Kidney (tissue), 14 donors: ENCODE measurements around the gene PPM1G. TPM values are rescaled to one million over a fixed set of nuclear protein-coding genes. Genes with fewer than 3 reads are reported as not detected.
A peak's percentile ranks its signal among the peaks of the same experiment; 100 is the strongest.

ENCODE experiments used
- DNase-seq, 5 donors: peaks; one replicate each; pipeline ENCODE4 v3.0.0-alpha.2; 2013 to 2020
- FAIRE-seq: peaks from 2 replicates; lab custom pipeline; 2012; peaks lifted over from hg19 to GRCh38; lab: Jason Lieb, UNC
- H3K27ac ChIP-seq, 2 donors: one replicate each; pipeline ENCODE4 v1.7.0; 2013; ENCODE audit warnings: low read depth in 2 of 2, low read length in 2 of 2, inconsistent platforms in 1 of 2
- H3K27me3 ChIP-seq: one replicate; pipeline ENCODE4 v1.7.1; 2013; ENCODE audit warnings: low read length, inconsistent platforms; ENCODE audit not compliant: control insufficient read depth, insufficient read depth
- H3K36me3 ChIP-seq, 3 donors: one replicate each; pipeline versions ENCODE4 v1.7.0 to v1.7.1; 2013; ENCODE audit warnings: low read length in 3 of 3, control low read depth in 1 of 3, inconsistent platforms in 1 of 3; ENCODE audit not compliant: insufficient read depth in 3 of 3, control insufficient read depth in 2 of 3
- H3K4me1 ChIP-seq, 3 donors: one replicate each; pipeline versions ENCODE4 v1.7.0 to v1.7.1; 2013; ENCODE audit warnings: low read length in 3 of 3, inconsistent platforms in 1 of 3, low read depth in 1 of 3; ENCODE audit not compliant: control insufficient read depth in 2 of 3, insufficient read depth in 2 of 3
- H3K4me3 ChIP-seq, 3 donors: one replicate each; pipeline versions ENCODE4 v1.7.0 to v1.8.1; 2013; ENCODE audit warnings: low read length in 3 of 3, control low read depth in 1 of 3, inconsistent platforms in 1 of 3
- H3K9ac ChIP-seq, 3 donors: one replicate each; pipeline versions ENCODE4 v1.7.0 to v1.7.1; 2013; ENCODE audit warnings: low read length in 3 of 3, control low read depth in 1 of 3, inconsistent platforms in 1 of 3
- H3K9me3 ChIP-seq, 3 donors: one replicate each; pipeline versions ENCODE4 v1.7.0 to v1.7.1; 2013; ENCODE audit warnings: low read length in 3 of 3, control low read depth in 1 of 3, inconsistent platforms in 1 of 3; ENCODE audit not compliant: control insufficient read depth in 2 of 3, insufficient read depth in 1 of 3
- intact Hi-C: fragments of 100-400 bp; cut with DNase I; formaldehyde crosslinking; loops from one replicate; pipeline ENCODE4 v1.11.1; 2022
- polyA plus RNA-seq: library from polyadenylated mRNA; stranded (reverse); fragments of 350-450 nt; fragmentation: Illumina TruSeq; extraction: RNeasy Lipid Tissue Mini Kit (QIAGEN cat#74804); gene quantifications from one replicate; pipeline ENCODE4 v1.2.3, GENCODE V29; 2014; ENCODE audit warnings: low read depth, low replicate concordance; ENCODE audit not compliant: insufficient read depth
- total RNA-seq: library from RNA; stranded (reverse); fragmentation: NEBNext Ultra II Directional; extraction: Animal tissue kit (Norgen Biotek cat#: 25700); gene quantifications from one replicate; pipeline ENCODE4 v1.2.1, GENCODE V29; 2021
- TF ChIP-seq, protein P1 (sequence below): IDR thresholded peaks from 3 replicates; pipeline ENCODE4 v1.5.1; 2012; ENCODE audit warnings: mild to moderate bottlenecking, moderate library complexity, borderline replicate concordance; ENCODE audit not compliant: insufficient read depth; ENCODE audit errors: extremely low read depth
- donor health status: control.
- donor health status: control.
- donor health status: control.
- donor health status: control.
- donor health status: control.
- donor health status: DM: yes; HTN: yes; CAD: no.
- donor health status: Normal renal cell carcinoma (clear cell type).

PPM1G gene
- total and polyA plus RNA-seq, 2 donors from 2014 or later, result 50.7 to 60.7 TPM

DNA sequence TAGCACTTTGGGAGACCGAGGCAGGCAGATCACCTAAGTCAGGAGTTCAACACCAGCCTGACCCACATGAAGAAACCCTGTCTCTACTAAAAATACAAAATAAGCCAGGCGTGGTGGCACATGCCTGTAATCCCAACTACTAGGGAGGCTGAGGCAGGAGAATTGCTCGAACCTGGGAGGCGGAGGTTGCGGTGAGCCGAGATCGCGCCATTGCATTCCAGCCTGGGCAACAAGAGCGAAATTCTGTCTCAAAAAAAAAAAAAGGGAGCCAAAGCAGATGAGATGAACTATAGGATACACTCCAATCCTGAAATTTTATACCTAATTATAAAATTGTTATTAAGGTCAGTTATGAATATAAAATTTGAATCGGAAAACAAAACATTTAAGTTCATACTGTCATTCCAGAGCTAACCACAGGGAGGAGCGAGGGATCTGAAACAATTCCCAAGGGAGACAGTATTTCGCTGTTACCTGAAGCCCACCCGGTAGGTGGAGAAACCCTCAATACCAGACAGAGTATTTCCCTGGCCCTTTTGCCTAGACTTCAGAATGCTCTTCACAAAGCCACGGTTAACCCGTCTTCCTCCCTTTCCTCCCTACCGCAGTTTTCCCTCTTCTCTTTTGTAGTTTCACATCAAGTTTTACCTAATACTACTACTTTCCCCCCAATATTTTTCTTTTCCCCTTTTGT, 1.4 kb downstream of the PPM1G start:
- Histone ChIP-seq H3K9me3 (no peaks in the 10 kb centered on the region), H3K4me1 (peaks cover 0 to 7% (median 7%) of the 10 kb centered on the region in 3 donors), H3K9ac (peak overlapping the region in 1 of 3 donors; percentile 24), H3K27me3 (no peaks in the 10 kb centered on the region), H3K36me3 (no peaks in the 10 kb centered on the region), H3K4me3 (peak overlapping the region; percentile 56 to 86 (median 81)), H3K27ac (no peak overlapping the region)
- TF ChIP-seq, protein P1, sequence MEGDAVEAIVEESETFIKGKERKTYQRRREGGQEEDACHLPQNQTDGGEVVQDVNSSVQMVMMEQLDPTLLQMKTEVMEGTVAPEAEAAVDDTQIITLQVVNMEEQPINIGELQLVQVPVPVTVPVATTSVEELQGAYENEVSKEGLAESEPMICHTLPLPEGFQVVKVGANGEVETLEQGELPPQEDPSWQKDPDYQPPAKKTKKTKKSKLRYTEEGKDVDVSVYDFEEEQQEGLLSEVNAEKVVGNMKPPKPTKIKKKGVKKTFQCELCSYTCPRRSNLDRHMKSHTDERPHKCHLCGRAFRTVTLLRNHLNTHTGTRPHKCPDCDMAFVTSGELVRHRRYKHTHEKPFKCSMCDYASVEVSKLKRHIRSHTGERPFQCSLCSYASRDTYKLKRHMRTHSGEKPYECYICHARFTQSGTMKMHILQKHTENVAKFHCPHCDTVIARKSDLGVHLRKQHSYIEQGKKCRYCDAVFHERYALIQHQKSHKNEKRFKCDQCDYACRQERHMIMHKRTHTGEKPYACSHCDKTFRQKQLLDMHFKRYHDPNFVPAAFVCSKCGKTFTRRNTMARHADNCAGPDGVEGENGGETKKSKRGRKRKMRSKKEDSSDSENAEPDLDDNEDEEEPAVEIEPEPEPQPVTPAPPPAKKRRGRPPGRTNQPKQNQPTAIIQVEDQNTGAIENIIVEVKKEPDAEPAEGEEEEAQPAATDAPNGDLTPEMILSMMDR, result peak; percentile 57
- FAIRE-seq, result no peak
- intact Hi-C loops, result no loop called here
- DNase-seq, result peak in 4 of 5 donors; percentile 59 to 81 (median 67)

DNA sequence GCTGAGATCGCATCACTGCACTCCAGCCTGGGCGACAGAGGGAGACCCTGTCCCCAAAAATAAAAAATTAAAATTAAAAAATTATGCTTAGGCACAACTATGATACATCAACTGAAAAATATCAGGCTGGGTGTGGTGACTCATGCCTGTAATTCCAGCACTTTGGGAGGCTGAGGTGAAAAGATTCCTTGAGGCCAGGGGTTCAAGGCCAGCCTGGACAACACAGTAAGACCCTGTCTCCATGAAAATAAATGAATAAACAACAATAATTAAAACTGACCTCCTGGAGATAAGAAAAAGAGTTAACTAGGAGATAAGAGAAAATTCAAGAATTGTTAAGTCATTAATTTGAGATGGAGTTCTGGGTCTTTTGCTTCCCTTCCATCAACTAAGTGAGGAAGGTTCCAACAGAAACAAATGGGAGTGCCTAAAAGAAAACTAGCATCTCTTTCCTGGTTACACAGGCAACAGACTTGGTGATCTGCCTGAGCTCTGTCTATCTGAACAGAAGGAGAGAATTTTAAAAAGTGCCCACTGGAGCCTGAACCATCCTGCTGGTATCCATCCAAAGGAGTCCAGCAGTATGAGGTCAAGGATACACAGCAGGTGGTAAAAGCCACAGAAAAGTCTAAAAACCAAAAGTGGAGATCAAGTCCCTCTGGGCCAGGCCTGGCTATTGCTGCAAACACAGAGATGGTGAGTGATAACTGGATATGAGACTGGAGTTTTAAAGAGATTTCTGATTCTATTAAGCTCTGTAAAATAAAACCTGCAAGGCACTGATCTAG, 8.8 kb downstream of the PPM1G start:
- no peak overlapping the region for H3K27ac ChIP-seq
- intact Hi-C loops, result no loop called here
- H3K36me3 ChIP-seq, result no peaks in the 10 kb centered on the region
- H3K4me3 ChIP-seq, result no peak overlapping the region
- no peaks in the 10 kb centered on the region for H3K27me3 ChIP-seq
- no peak for FAIRE-seq
- H3K9me3 ChIP-seq, result no peaks in the 10 kb centered on the region
- H3K4me1 ChIP-seq, result no peaks in the 10 kb centered on the region
- TF ChIP-seq, protein P1, result no peak
- no peak overlapping the region for H3K9ac ChIP-seq
- no peak for DNase-seq

DNA sequence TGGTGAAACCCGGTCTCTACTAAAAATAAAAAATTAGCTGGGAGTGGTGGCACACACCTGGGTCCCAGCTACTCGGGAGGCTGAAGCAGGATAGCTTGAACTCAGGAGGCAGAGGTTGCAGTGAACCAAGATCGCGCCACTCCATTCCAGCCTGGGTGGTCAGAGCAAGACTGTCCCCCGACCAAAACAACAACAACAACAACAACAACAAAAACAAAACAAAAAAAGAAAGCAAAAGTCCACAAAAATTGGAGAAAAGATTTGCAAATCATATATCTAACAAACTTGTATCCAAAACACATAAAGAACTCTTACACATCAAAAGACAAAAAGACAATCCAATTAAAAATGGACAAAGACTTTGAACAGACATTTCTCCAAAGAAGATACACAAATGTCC, 10.4 kb downstream of the PPM1G start:
- Histone ChIP-seq H3K4me1 (no peaks in the 10 kb centered on the region), H3K27ac (no peak overlapping the region), H3K9ac (no peak overlapping the region), H3K4me3 (no peak overlapping the region), H3K9me3 (no peaks in the 10 kb centered on the region), H3K27me3 (no peaks in the 10 kb centered on the region), H3K36me3 (no peaks in the 10 kb centered on the region)
- FAIRE-seq (no peak), DNase-seq (no peak)
- intact Hi-C loops, result no loop called here
- TF ChIP-seq, protein P1, result no peak
